ENCODE results near the gene SCN1B.
"Not testable (repeated sequence)": the region's sequence is repeated elsewhere in the genome, so short reads cannot be mapped to it uniquely, and the experiment has no call there.

The SCN1B gene

DNA sequence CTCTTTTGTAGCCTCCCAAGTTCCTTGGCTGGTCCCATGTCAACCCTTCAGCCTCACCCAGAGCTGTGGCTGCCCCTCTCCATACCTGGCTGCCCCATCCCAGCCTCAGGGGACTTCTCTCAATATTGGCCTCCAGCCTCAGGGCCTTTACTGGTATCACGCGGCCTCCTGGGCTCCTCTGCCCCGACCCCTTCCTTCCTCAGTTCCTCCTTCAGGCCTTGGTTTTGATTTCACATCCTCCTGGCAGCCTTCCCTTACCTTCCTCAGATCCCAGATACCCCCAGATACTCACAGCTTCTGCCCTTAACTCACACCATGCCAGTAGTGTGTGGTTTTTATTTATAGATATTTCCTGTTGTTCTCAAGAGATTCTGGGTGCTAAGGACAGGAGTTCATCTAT lies 12.8 kb upstream of the SCN1B start:
- DNase-seq (ENCODE audit: low read depth): no peak

- no peak for DNase-seq (ENCODE audit: low read depth)
These were observed 11.9 kb upstream of the SCN1B start for GRCh38 chr19:35018379-35018778.

- DNase-seq (ENCODE audit: low read depth): no peak
These were observed 11.1 kb upstream of the SCN1B start for GRCh38 chr19:35019144-35019543.

DNA sequence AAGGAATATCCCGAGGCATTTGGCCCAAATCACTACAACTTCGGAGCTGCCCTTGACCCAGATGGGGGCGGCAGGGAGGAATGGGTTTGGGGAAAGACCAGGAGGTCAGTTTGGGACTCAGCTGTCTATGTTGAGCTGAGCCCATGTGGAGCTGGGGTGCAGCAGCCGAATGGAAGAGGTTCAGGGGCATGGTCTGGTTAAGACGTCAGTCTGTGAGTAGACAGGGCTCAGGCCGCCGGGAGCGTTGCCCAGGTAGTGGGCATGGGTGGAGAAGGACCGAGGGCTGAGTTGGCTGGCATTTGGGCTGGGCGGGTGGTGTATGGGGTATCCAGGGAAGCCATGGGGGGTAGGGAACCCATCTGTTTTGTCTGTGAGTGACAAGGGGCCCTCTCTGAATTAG lies 9.3 kb upstream of the SCN1B start:
- no peak for DNase-seq (ENCODE audit: low read depth)

DNA sequence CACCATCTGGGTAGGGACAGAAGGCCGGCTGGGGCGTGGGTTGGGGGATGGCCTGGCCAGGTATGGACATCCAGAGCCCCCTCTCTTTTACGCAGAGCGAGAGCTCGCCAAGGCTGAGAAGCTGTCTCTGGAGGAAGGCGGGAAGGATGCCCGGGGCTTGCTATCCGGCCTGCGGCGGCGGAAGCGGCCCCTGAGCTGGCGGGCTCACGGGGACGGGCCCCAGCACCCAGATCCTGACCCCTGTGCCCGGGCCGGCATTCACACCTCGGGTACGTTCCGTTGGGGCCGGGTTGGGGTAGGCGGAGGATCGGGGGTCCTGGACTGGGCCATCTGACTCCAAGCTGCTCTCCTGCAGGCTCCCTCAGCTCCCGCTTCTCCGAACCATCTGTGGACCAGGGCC lies 8.7 kb upstream of the SCN1B start:
- no peak for DNase-seq (ENCODE audit: low read depth)

- DNase-seq (ENCODE audit: low read depth): no peak
These were observed 7.8 kb upstream of the SCN1B start for GRCh38 chr19:35022460-35022859.

- no peak for DNase-seq (ENCODE audit: low read depth)
These were observed 6.8 kb upstream of the SCN1B start for GRCh38 chr19:35023428-35023827.

- no peak for DNase-seq (ENCODE audit: low read depth)
These were observed 6.2 kb upstream of the SCN1B start for GRCh38 chr19:35024095-35024494.

- no peak for DNase-seq (ENCODE audit: low read depth)
These were observed 4.3 kb upstream of the SCN1B start for GRCh38 chr19:35025969-35026368.

- DNase-seq (ENCODE audit: low read depth): no peak
These were observed 3.9 kb upstream of the SCN1B start for GRCh38 chr19:35026418-35026817.

- no peak for DNase-seq (ENCODE audit: low read depth)
These were observed 3.3 kb upstream of the SCN1B start for GRCh38 chr19:35027009-35027408.

DNA sequence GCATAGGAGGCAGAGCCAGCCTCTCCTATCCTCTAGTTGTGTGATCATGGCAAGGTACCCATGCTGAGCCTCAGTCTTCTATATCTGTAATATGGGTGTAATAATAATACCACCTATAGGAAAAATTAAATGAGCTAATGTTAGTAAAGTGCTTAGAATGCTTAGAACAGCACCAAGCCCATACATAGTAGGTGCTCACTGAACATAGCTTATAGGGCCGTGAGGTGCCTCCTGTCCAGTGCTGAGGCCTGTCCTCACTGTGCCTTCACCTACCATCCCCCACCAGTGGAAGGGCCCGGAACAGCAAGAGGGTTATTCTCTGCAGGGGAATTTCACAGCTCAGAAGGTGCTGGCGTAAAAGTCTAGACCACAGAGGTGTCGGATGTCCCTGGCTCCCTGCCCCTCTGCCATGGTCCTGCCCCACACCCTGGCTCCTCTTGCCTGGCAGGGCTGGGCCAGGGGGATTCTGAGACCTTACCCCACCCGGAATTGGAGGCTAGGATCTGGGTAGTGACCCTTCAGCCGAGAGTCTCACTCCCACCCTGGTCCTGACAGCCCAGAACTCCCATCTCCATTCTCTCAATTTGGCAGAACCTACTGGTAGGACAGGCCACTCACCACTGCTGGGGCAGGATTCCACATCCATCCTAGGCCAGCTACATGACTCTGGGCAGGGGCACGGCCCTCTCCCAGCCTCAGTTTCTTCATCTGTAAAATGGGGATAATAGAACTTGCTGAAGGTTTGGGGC lies 2.2 kb upstream of the SCN1B start:
- peak; percentile 76 for DNase-seq (ENCODE audit: low read depth)

GRCh38 chr19:35028600-35028885 lies 1.7 kb upstream of the SCN1B start:
- not testable (repeated sequence) for DNase-seq (ENCODE audit: low read depth)

GRCh38 chr19:35029275-35029736 lies 964 bp upstream of the SCN1B start:
- DNase-seq (ENCODE audit: low read depth): not testable (repeated sequence)

DNA sequence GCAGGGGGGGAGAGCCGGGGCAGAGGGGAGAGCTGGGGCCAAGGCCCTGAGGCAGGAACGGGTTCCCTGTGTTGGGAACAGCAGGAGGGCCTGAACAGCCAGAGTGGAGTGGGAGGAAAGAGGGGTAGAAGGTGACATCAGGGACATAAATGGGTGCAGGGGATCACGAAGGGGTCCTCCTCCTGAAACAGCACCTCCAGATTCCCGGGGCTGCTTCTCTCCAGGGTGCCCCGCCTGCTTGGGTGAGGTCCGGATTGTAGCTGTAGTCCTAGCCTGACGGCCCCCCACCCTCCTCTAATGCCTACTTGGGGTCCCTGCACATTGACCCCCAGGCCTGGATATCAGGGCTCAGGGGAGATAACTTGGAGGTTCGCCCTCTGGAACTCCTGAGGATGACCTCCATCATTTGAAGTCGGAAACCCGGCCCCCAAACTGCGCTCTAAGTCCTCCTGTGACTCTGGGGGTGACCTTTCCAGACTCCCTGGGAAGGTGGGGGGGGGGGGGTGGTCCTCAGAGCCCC lies 473 bp upstream of the SCN1B start:
- DNase-seq (ENCODE audit: low read depth): no peak

GRCh38 chr19:35031072-35031881 lies 1.0 kb downstream of the SCN1B start:
- DNase-seq (ENCODE audit: low read depth): peak; percentile 33

GRCh38 chr19:35032356-35032865 lies 2.1 kb downstream of the SCN1B start:
- DNase-seq (ENCODE audit: low read depth): no peak

GRCh38 chr19:35033067-35034004 lies 3.1 kb downstream of the SCN1B start:
- DNase-seq (ENCODE audit: low read depth): no peak

DNA sequence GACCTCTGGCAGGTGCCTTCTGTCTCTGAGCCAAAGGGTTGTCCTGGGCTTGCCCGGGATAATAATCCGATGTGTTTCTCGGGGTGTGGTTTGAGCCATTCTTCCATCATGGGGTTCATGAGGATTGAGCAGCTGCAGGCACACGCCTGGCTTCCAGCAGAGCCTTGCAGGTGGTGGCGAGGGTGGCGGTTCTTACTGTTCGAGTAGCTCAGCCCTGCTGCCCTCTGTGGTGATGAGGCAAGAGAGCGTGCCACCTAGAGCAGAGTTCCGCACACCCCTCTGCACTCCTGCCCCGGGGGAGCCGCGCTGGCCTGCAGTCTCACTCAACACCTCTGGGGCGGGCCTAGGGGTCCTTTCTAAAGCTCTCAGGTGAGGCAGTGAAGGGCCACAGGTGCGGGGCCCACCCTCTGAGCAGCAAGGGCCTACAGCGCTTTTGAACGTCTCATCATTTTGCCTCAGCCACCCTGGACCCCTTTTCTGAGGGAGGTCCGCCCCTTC lies 3.8 kb downstream of the SCN1B start:
- no peak for DNase-seq (ENCODE audit: low read depth)

GRCh38 chr19:35034588-35035382 lies 4.5 kb downstream of the SCN1B start:
- no peak for DNase-seq (ENCODE audit: low read depth)
